CD4-positive, alpha-beta memory T cell (primary cell): Measurements from ENCODE around the gene SF3B6. TPM values are rescaled to one million over a fixed set of nuclear protein-coding genes. Genes with fewer than 3 reads are reported as not detected.
"Not testable (repeated sequence)": the region's sequence is repeated elsewhere in the genome, so short reads cannot be mapped to it uniquely, and the experiment has no call there.

ENCODE experiments used
- CTCF ChIA-PET: fragments of 350-600 bp; sonication (Branson Sonifier 250); formaldehyde crosslinking; loops from one replicate; lab custom pipeline; 2021; ENCODE audit warnings: inconsistent platforms; ENCODE audit not compliant: partially characterized antibody; lab: Charles Lee
- POLR2A ChIA-PET: fragments of 350-600 bp; sonication (Branson Sonifier 250); formaldehyde crosslinking; loops from one replicate; lab custom pipeline; 2021; ENCODE audit not compliant: partially characterized antibody; lab: Charles Lee
- DNase-seq, 5 donors: peaks; one replicate each; pipeline versions ENCODE4 v3.0.0 to v3.0.0-alpha.2; 2020 to 2022; ENCODE audit warnings: mixed read lengths in 1 of 5
- H3K27ac ChIP-seq: one replicate; pipeline ENCODE4 v1.7.0; 2013; ENCODE audit warnings: low read depth, low read length
- H3K27me3 ChIP-seq: 2 replicates; pipeline ENCODE4 v1.7.0; 2013; ENCODE audit warnings: mild to moderate bottlenecking, low read length, moderate library complexity; ENCODE audit not compliant: insufficient read depth
- H3K36me3 ChIP-seq: 2 replicates; pipeline ENCODE4 v1.7.0; 2013; ENCODE audit warnings: mild to moderate bottlenecking, low read length, moderate library complexity; ENCODE audit not compliant: insufficient read depth
- H3K4me1 ChIP-seq: 2 replicates; pipeline ENCODE4 v1.7.0; 2013; ENCODE audit warnings: mild to moderate bottlenecking, low read length, moderate library complexity; ENCODE audit not compliant: insufficient read depth
- H3K4me3 ChIP-seq, 2 donors: one replicate each; pipeline ENCODE4 v1.7.0; 2013; ENCODE audit warnings: low read length in 2 of 2, mild to moderate bottlenecking in 1 of 2
- H3K9me3 ChIP-seq, 2 donors: one replicate each; pipeline ENCODE4 v1.7.0; 2013; ENCODE audit warnings: low read length in 2 of 2, control low read depth in 1 of 2; ENCODE audit not compliant: control insufficient read depth in 1 of 2
- H3K27ac Mint-ChIP-seq, 7 donors: one replicate each; pipeline ENCODE4 v1.8.0; 2020 to 2021; ENCODE audit warnings: mixed read lengths in 7 of 7, mild to moderate bottlenecking in 6 of 7, inconsistent platforms in 3 of 7, moderate library complexity in 3 of 7
- H3K27me3 Mint-ChIP-seq, 2 donors: one replicate each; pipeline ENCODE4 v1.8.0; 2020 to 2021; ENCODE audit warnings: mixed read lengths in 2 of 2
- H3K36me3 Mint-ChIP-seq, 2 donors: one replicate each; pipeline ENCODE4 v1.8.0; 2020 to 2021; ENCODE audit warnings: mixed read lengths in 2 of 2, inconsistent platforms in 1 of 2, mild to moderate bottlenecking in 1 of 2
- H3K4me1 Mint-ChIP-seq, 4 donors: one replicate each; pipeline ENCODE4 v1.8.0; 2020 to 2021; ENCODE audit warnings: mixed read lengths in 4 of 4, mild to moderate bottlenecking in 1 of 4
- H3K4me3 Mint-ChIP-seq, 8 donors: one replicate each; pipeline ENCODE4 v1.8.0; 2020 to 2021; ENCODE audit warnings: mixed read lengths in 8 of 8, mild to moderate bottlenecking in 7 of 8, moderate library complexity in 6 of 8, inconsistent platforms in 3 of 8
- H3K9me3 Mint-ChIP-seq, 8 donors: one replicate each; pipeline ENCODE4 v1.8.0; 2020 to 2021; ENCODE audit warnings: mixed read lengths in 8 of 8, mild to moderate bottlenecking in 5 of 8, inconsistent platforms in 3 of 8, moderate library complexity in 1 of 8
- intact Hi-C: fragments of 100-400 bp; cut with micrococcal nuclease; formaldehyde crosslinking; loops from one replicate; pipeline ENCODE4 v1.15.1; 2023
- polyA plus RNA-seq, 2 donors: library from polyadenylated mRNA; unstranded; fragments of 300-500 nt; fragmentation: Illumina TruSeq; gene quantifications; one replicate each; pipeline ENCODE4 v1.2.3, GENCODE V29; 2021
- total RNA-seq, 2 experiments: library from RNA; stranded (reverse); gene quantifications; one replicate each; pipeline ENCODE4 v1.2.3, GENCODE V29; 2021

SF3B6 gene
- total and polyA plus RNA-seq, 4 experiments from 2014 or later, result 50.0 to 238 (median 118) TPM

DNA sequence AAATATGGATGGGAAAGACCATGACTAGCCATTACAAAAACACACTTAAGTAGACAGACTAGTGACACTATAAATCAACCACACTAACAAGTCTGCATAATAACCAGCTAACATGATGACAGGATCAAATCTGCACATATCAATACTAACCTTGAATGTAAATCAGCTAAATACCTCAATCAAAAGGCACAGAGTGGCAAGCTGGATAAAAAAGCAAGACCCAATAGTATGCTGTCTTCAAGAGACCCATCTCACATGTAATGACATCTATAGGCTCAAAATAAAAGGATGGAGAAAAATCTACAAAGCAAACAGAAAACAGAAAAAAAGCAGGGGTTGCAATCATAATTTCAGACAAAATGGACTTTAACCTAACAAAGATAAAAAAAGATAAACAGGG, 30.7 kb upstream of the SF3B6 start:
- H3K27ac ChIP-seq, result no peak overlapping the region
- Mint-ChIP-seq H3K27me3 (no peaks in the 10 kb centered on the region), H3K36me3 (peaks cover 18 to 38% of the 10 kb centered on the region in 2 donors), H3K4me1 (peaks cover 0 to 1% (median 0%) of the 10 kb centered on the region in 4 donors), H3K27ac (peak overlapping the region in 2 of 7 donors; percentile 2 to 54), H3K9me3 (peaks cover 3 to 30% (median 21%) of the 10 kb centered on the region in 8 donors), H3K4me3 (no peak overlapping the region)
- H3K4me1 ChIP-seq, result no peaks in the 10 kb centered on the region
- no peaks in the 10 kb centered on the region for H3K36me3 ChIP-seq
- intact Hi-C loops, result no loop called here
- H3K9me3 ChIP-seq, result no peaks in the 10 kb centered on the region
- no peak overlapping the region for H3K4me3 ChIP-seq
- POLR2A ChIA-PET, result no interaction called here
- DNase-seq, result no peak
- CTCF ChIA-PET, result no interaction called here
- H3K27me3 ChIP-seq, result no peaks in the 10 kb centered on the region

- peaks cover 18 to 38% of the 10 kb centered on the region in 2 donors for H3K36me3 Mint-ChIP-seq
- no peak overlapping the region for H3K27ac Mint-ChIP-seq
- no peaks in the 10 kb centered on the region for H3K27me3 Mint-ChIP-seq
- ChIA-PET POLR2A (no interaction called here), CTCF (interaction anchor here (0.8 kb wide), 1 partner anchor 21 kb away, joined by 4 read pairs; the partner anchor contains the start of gene TP53I3)
- H3K9me3 Mint-ChIP-seq, result peaks cover 3 to 30% (median 20%) of the 10 kb centered on the region in 8 donors
- Histone ChIP-seq H3K36me3 (no peaks in the 10 kb centered on the region), H3K9me3 (no peaks in the 10 kb centered on the region), H3K4me1 (no peaks in the 10 kb centered on the region), H3K27ac (no peak overlapping the region), H3K4me3 (no peak overlapping the region), H3K27me3 (no peaks in the 10 kb centered on the region)
- intact Hi-C loops, result no loop called here
- no peak for DNase-seq
- H3K4me1 Mint-ChIP-seq, result no peaks in the 10 kb centered on the region
- H3K4me3 Mint-ChIP-seq, result no peak overlapping the region
These were observed 29.7 kb upstream of the SF3B6 start for GRCh38 chr2:24105816-24106215.

- H3K27me3 Mint-ChIP-seq, result no peaks in the 10 kb centered on the region
- peaks cover 3 to 35% (median 23%) of the 10 kb centered on the region in 8 donors for H3K9me3 Mint-ChIP-seq
- peaks cover 18 to 45% of the 10 kb centered on the region in 2 donors for H3K36me3 Mint-ChIP-seq
- no peak overlapping the region for H3K4me3 ChIP-seq
- H3K36me3 ChIP-seq, result no peaks in the 10 kb centered on the region
- no peak overlapping the region for H3K27ac ChIP-seq
- no peaks in the 10 kb centered on the region for H3K4me1 ChIP-seq
- no peak for DNase-seq
- CTCF ChIA-PET, result no interaction called here
- intact Hi-C loops, result no loop called here
- H3K9me3 ChIP-seq, result no peaks in the 10 kb centered on the region
- POLR2A ChIA-PET, result no interaction called here
- no peaks in the 10 kb centered on the region for H3K4me1 Mint-ChIP-seq
- H3K27ac Mint-ChIP-seq, result no peak overlapping the region
- no peaks in the 10 kb centered on the region for H3K27me3 ChIP-seq
- H3K4me3 Mint-ChIP-seq, result no peak overlapping the region
These were observed 28.8 kb upstream of the SF3B6 start for GRCh38 chr2:24104906-24105305.

DNA sequence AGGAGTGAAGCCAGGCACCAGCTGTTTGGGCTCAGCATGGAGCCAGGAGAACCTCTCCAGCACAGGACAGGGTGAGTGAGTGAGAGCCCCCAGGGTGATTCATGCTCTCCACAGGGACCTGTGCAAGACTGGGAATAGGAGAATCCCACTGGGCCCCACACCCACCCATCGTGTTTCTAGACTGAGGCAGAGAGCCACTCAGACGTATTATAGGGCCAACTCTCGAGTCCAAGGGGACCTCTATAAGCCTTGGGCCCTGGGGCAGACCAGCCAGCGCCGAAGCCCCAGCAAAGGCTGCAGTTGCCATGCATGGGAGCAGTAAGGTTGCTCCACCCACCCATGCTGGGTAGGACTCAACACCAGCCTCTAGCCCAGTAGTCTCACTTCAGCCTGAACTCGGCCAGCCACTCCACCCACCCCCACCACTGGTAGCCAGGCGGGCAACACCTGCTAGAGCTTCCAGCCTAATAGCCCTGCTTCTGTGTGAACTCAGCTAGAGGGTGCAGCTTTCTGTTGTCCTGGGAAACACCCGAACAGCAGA, 28.1 kb upstream of the SF3B6 start:
- intact Hi-C loops, result no loop called here
- no peak overlapping the region for H3K27ac ChIP-seq
- no peaks in the 10 kb centered on the region for H3K4me1 ChIP-seq
- Mint-ChIP-seq H3K4me1 (no peaks in the 10 kb centered on the region), H3K9me3 (peaks cover 3 to 35% (median 23%) of the 10 kb centered on the region in 8 donors), H3K4me3 (no peak overlapping the region), H3K27ac (no peak overlapping the region), H3K36me3 (peaks cover 16 to 45% of the 10 kb centered on the region in 2 donors), H3K27me3 (no peaks in the 10 kb centered on the region)
- H3K27me3 ChIP-seq, result no peaks in the 10 kb centered on the region
- no peaks in the 10 kb centered on the region for H3K36me3 ChIP-seq
- no peaks in the 10 kb centered on the region for H3K9me3 ChIP-seq
- ChIA-PET POLR2A (no interaction called here), CTCF (interaction anchor here (1.0 to 2.5 kb wide), 2 partner anchors 18 to 20 kb away, joined by 3 to 10 read pairs; partner anchors contain the start of gene TP53I3)
- no peak for DNase-seq
- H3K4me3 ChIP-seq, result no peak overlapping the region

DNA sequence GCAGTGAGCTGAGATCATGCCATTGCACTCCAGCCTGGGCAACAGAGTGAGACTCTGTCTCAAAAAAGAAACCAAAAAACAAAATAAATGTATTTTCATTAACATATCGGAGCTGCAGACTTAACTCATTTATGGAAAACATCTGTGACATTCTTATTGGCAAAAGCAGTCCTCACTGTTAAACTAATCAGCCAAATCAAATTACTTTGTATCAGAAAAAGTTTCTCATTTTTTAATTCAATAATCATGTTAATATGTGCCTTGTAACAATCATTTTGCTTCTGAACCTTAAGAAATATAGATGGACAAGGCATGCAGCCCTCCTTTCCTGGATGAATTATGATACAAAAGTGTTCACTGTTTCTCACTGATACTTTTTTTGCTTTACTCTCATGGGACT, 26.6 kb upstream of the SF3B6 start:
- ChIA-PET POLR2A (no interaction called here), CTCF (interaction anchor here (2.5 kb wide), 1 partner anchor 18 kb away, joined by 10 read pairs; the partner anchor contains the start of gene TP53I3)
- H3K4me3 Mint-ChIP-seq, result no peak overlapping the region
- Histone ChIP-seq H3K4me3 (no peak overlapping the region), H3K36me3 (no peaks in the 10 kb centered on the region), H3K4me1 (no peaks in the 10 kb centered on the region), H3K27me3 (no peaks in the 10 kb centered on the region), H3K27ac (no peak overlapping the region), H3K9me3 (no peaks in the 10 kb centered on the region)
- no peak for DNase-seq
- H3K4me1 Mint-ChIP-seq, result no peaks in the 10 kb centered on the region
- H3K27ac Mint-ChIP-seq, result no peak overlapping the region
- H3K36me3 Mint-ChIP-seq, result peaks cover 13 to 44% of the 10 kb centered on the region in 2 donors
- H3K9me3 Mint-ChIP-seq, result peaks cover 0 to 30% (median 19%) of the 10 kb centered on the region in 8 donors
- no peaks in the 10 kb centered on the region for H3K27me3 Mint-ChIP-seq
- intact Hi-C loops, result no loop called here

- no peaks in the 10 kb centered on the region for H3K4me1 ChIP-seq
- H3K27ac ChIP-seq, result no peak overlapping the region
- no peak overlapping the region for H3K4me3 ChIP-seq
- Mint-ChIP-seq H3K9me3 (peaks cover 0 to 34% (median 17%) of the 10 kb centered on the region in 8 donors), H3K27ac (no peak overlapping the region), H3K4me1 (no peaks in the 10 kb centered on the region), H3K36me3 (peaks cover 13 to 44% of the 10 kb centered on the region in 2 donors), H3K4me3 (no peak overlapping the region), H3K27me3 (no peaks in the 10 kb centered on the region)
- DNase-seq, result no peak
- no peaks in the 10 kb centered on the region for H3K9me3 ChIP-seq
- H3K27me3 ChIP-seq, result no peaks in the 10 kb centered on the region
- POLR2A ChIA-PET, result no interaction called here
- CTCF ChIA-PET, result interaction anchor here (2.5 kb wide), 1 partner anchor 18 kb away, joined by 10 read pairs; the partner anchor contains the start of gene TP53I3
- intact Hi-C loops, result no loop called here
- H3K36me3 ChIP-seq, result no peaks in the 10 kb centered on the region
These were observed 25.9 kb upstream of the SF3B6 start for GRCh38 chr2:24101992-24102391.

DNA sequence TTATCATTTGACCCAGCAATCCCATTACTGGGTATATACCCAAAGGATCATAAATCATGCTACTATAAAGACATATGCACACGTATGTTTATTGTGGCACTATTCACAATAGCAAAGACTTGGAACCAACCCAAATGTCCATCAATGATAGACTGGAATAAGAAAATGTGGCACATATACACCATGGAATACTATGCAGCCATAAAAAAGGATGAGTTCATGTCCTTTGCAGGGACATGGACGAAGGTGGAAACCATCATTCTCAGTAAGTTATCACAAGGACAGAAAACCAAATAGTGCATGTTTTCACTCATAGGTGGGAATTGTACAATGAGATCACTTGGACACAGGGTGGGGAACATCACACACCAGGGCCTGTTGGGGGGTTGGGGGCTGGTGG, 24.6 kb upstream of the SF3B6 start:
- H3K27ac Mint-ChIP-seq, H3K4me1 Mint-ChIP-seq, H3K4me1 ChIP-seq, H3K27ac ChIP-seq, intact Hi-C loops, H3K4me3 Mint-ChIP-seq, CTCF ChIA-PET, H3K27me3 ChIP-seq, DNase-seq, H3K4me3 ChIP-seq, H3K9me3 ChIP-seq, H3K36me3 ChIP-seq, H3K27me3 Mint-ChIP-seq, POLR2A ChIA-PET: not testable (repeated sequence)
- H3K36me3 Mint-ChIP-seq, result peaks cover 9 to 50% of the 10 kb centered on the region in 2 donors
- peaks cover 0 to 26% (median 10%) of the 10 kb centered on the region in 8 donors for H3K9me3 Mint-ChIP-seq
